ENCODE data around the gene SOX21.

SOX21 gene

GRCh38 chr13:94708031-94708859, 4.1 kb downstream of the SOX21 start:
- DNase-seq = no peak

- no peak for DNase-seq
These were observed 4.8 kb downstream of the SOX21 start for GRCh38 chr13:94707400-94708021.

GRCh38 chr13:94706843-94707399, 5.4 kb downstream of the SOX21 start:
- no peak for DNase-seq

- DNase-seq = no peak
These were observed 6.1 kb downstream of the SOX21 start for GRCh38 chr13:94706101-94706842.

- DNase-seq = no peak
These were observed 7.0 kb downstream of the SOX21 start for GRCh38 chr13:94705081-94706030.

- no peak for DNase-seq
These were observed 7.8 kb downstream of the SOX21 start for GRCh38 chr13:94704377-94705080.

- no peak for DNase-seq
These were observed 8.5 kb downstream of the SOX21 start for GRCh38 chr13:94703721-94704314.

- DNase-seq = no peak
These were observed 9.1 kb downstream of the SOX21 start for GRCh38 chr13:94703271-94703670.

GRCh38 chr13:94702181-94703041, 9.9 kb downstream of the SOX21 start:
- no peak for DNase-seq

- no peak for DNase-seq
These were observed 10.8 kb downstream of the SOX21 start for GRCh38 chr13:94701313-94702180.

- DNase-seq = no peak
These were observed 11.8 kb downstream of the SOX21 start for GRCh38 chr13:94700536-94700935.

- DNase-seq = no peak
These were observed 12.3 kb downstream of the SOX21 start for GRCh38 chr13:94700051-94700535.

GRCh38 chr13:94696171-94696570, 16.2 kb downstream of the SOX21 start:
- no peak for DNase-seq

GRCh38 chr13:94692030-94692429, 20.3 kb downstream of the SOX21 start:
- no peak for DNase-seq

GRCh38 chr13:94683409-94683808, 28.9 kb downstream of the SOX21 start:
- DNase-seq = no peak

- no peak for DNase-seq
These were observed 30.1 kb downstream of the SOX21 start for GRCh38 chr13:94682229-94682628.

- no peak for DNase-seq
These were observed 32.7 kb downstream of the SOX21 start for GRCh38 chr13:94679614-94680013.

- no peak for DNase-seq
These were observed 33.5 kb downstream of the SOX21 start for GRCh38 chr13:94678845-94679244.

GRCh38 chr13:94677799-94678198, 34.5 kb downstream of the SOX21 start:
- no peak for DNase-seq

Data from T-helper 1 cell (primary cell).